Fibroblast of lung (primary cell): ENCODE results near the gene DUSP15. TPM values are rescaled to one million over a fixed set of nuclear protein-coding genes. Genes with fewer than 3 reads are reported as not detected.

Experiments
- DNase-seq, 2 donors: peaks; one replicate each; pipeline versions ENCODE4 v3.0.0 to v3.0.0-alpha.2; 2010; ENCODE audit warnings: low read depth in 2 of 2
- H2AFZ ChIP-seq: 2 replicates; pipeline ENCODE4 v1.5.1; 2012; ENCODE audit warnings: low read length, control low read depth, inconsistent platforms
- H3K27ac ChIP-seq: 2 replicates; pipeline ENCODE4 v1.5.1; 2011; ENCODE audit warnings: low read length, control low read depth; ENCODE audit not compliant: insufficient read depth
- H3K27me3 ChIP-seq: 2 replicates; pipeline ENCODE4 v1.5.1; 2011; ENCODE audit warnings: mild to moderate bottlenecking, low read length; ENCODE audit not compliant: control insufficient read depth, insufficient read depth
- H3K36me3 ChIP-seq: 2 replicates; pipeline ENCODE4 v1.5.1; 2011; ENCODE audit warnings: low read length; ENCODE audit not compliant: control insufficient read depth, insufficient read depth
- H3K4me1 ChIP-seq: 2 replicates; pipeline ENCODE4 v1.5.1; 2011; ENCODE audit warnings: low read length; ENCODE audit not compliant: control insufficient read depth, insufficient read depth; ENCODE audit errors: extremely low read depth
- H3K4me2 ChIP-seq: 2 replicates; pipeline ENCODE4 v1.5.1; 2011; ENCODE audit warnings: low read length, control low read depth; ENCODE audit not compliant: insufficient read depth; ENCODE audit errors: extremely low read depth
- H3K4me3 ChIP-seq, 4 experiments: fragments of 200-600 bp in 1 of 4; sonication (generic) in 1 of 4; replicated peaks in 1 of 4; 2 replicates each; pipeline ENCODE4 v1.5.1; 2011 to 2016; ENCODE audit warnings: low read length in 4 of 4, low read depth in 3 of 4, mild to moderate bottlenecking in 3 of 4, control low read depth in 2 of 4, inconsistent platforms in 1 of 4, mixed read lengths in 1 of 4; ENCODE audit not compliant: insufficient read depth in 1 of 4; ENCODE audit errors: control extremely low read depth in 1 of 4
- H3K79me2 ChIP-seq: 2 replicates; pipeline ENCODE4 v1.5.1; 2012; ENCODE audit warnings: mild to moderate bottlenecking, low read length, inconsistent platforms; ENCODE audit not compliant: control insufficient read depth, insufficient read depth
- H3K9ac ChIP-seq: 2 replicates; pipeline ENCODE4 v1.5.1; 2011; ENCODE audit warnings: mild to moderate bottlenecking, low read length, control low read depth; ENCODE audit not compliant: insufficient read depth
- H3K9me3 ChIP-seq: 2 replicates; pipeline ENCODE4 v1.5.1; 2012; ENCODE audit warnings: low read depth, low read length; ENCODE audit not compliant: control insufficient read depth, insufficient read depth
- H4K20me1 ChIP-seq: 2 replicates; pipeline ENCODE4 v1.5.1; 2011; ENCODE audit warnings: low read length; ENCODE audit not compliant: control insufficient read depth, insufficient read depth; ENCODE audit errors: extremely low read depth
- CTCF ChIP-seq, 2 donors: IDR thresholded peaks in 1 of 2; conservative IDR thresholded peaks in 1 of 2; 1 replicate in 1 of 2; 2 replicates in 1 of 2; pipeline ENCODE4 v1.5.1; 2011 to 2012; ENCODE audit warnings: low read length in 2 of 2, control low read depth in 1 of 2, inconsistent platforms in 1 of 2, low read depth in 1 of 2, mild to moderate bottlenecking in 1 of 2
- EZH2 ChIP-seq: IDR thresholded peaks from 2 replicates; pipeline ENCODE4 v1.5.1; 2012; ENCODE audit warnings: low read length, control low read depth, mild to moderate bottlenecking; ENCODE audit errors: missing control alignments
- polyA plus RNA-seq, 2 donors: library from polyadenylated mRNA; depleted of rRNA in 1 of 2; stranded (reverse) in 1 of 2; unstranded in 1 of 2; fragments of >200 nt; gene quantifications; 2 replicates each; pipeline ENCODE4 v1.2.1, GENCODE V29; 2011 to 2012; ENCODE audit warnings: missing spikeins in 1 of 2
- total RNA-seq: library from RNA; depleted of rRNA; stranded (reverse); fragments of >200 nt; gene quantifications from 2 replicates; pipeline ENCODE4 v1.2.1, GENCODE V29; 2014

Gene DUSP15
- total and polyA plus RNA-seq, 2 donors (not counting 1 experiment from before 2014, with no cell fraction given): 0.14 TPM; not detected in 1

GRCh38 chr20:31872406-31872805 is 2.1 kb upstream of the DUSP15 start:
- H3K4me1 ChIP-seq: no peaks in the 10 kb centered on the region
- no peak overlapping the region for H3K4me3 ChIP-seq
- no peaks in the 10 kb centered on the region for H3K9me3 ChIP-seq
- H3K27ac ChIP-seq: no peak overlapping the region
- H3K27me3 ChIP-seq: peaks cover 40% of the 10 kb centered on the region
- no peaks in the 10 kb centered on the region for H4K20me1 ChIP-seq
- no peaks in the 10 kb centered on the region for H3K79me2 ChIP-seq
- H2AFZ ChIP-seq: no peak overlapping the region
- H3K4me2 ChIP-seq: no peak overlapping the region
- DNase-seq: no peak
- no peaks in the 10 kb centered on the region for H3K36me3 ChIP-seq
- no peak overlapping the region for H3K9ac ChIP-seq
- TF ChIP-seq CTCF (conservative IDR thresholded peaks at IDR 0.05 in 1 of 2, IDR thresholded peaks at IDR 0.05 in 1 of 2; ENCODE audit: low read depth in 1 of 2, low read length in 2 of 2): no peak
- TF ChIP-seq EZH2: no peak

GRCh38 chr20:31871618-31871954 is 1.3 kb upstream of the DUSP15 start:
- no peak overlapping the region for H2AFZ ChIP-seq
- H3K4me3 ChIP-seq: no peak overlapping the region
- no peak for TF ChIP-seq EZH2
- no peak for TF ChIP-seq CTCF (conservative IDR thresholded peaks at IDR 0.05 in 1 of 2, IDR thresholded peaks at IDR 0.05 in 1 of 2; ENCODE audit: low read depth in 1 of 2, low read length in 2 of 2)
- H3K9me3 ChIP-seq: no peaks in the 10 kb centered on the region
- no peak overlapping the region for H3K9ac ChIP-seq
- no peaks in the 10 kb centered on the region for H4K20me1 ChIP-seq
- no peak overlapping the region for H3K4me2 ChIP-seq
- no peaks in the 10 kb centered on the region for H3K4me1 ChIP-seq
- H3K27ac ChIP-seq: no peak overlapping the region
- no peaks in the 10 kb centered on the region for H3K36me3 ChIP-seq
- H3K79me2 ChIP-seq: no peaks in the 10 kb centered on the region
- no peak for DNase-seq
- H3K27me3 ChIP-seq: peaks cover 46% of the 10 kb centered on the region

GRCh38 chr20:31870726-31871617 is 645 bp upstream of the DUSP15 start:
- peak overlapping the region in 1 of 4 experiments; percentile 28 for H3K4me3 ChIP-seq
- H3K9me3 ChIP-seq: no peaks in the 10 kb centered on the region
- H3K27me3 ChIP-seq: peaks cover 46% of the 10 kb centered on the region
- no peak overlapping the region for H3K9ac ChIP-seq
- H3K79me2 ChIP-seq: no peaks in the 10 kb centered on the region
- no peaks in the 10 kb centered on the region for H3K36me3 ChIP-seq
- no peak overlapping the region for H2AFZ ChIP-seq
- no peak overlapping the region for H3K27ac ChIP-seq
- H4K20me1 ChIP-seq: no peaks in the 10 kb centered on the region
- no peaks in the 10 kb centered on the region for H3K4me1 ChIP-seq
- TF ChIP-seq EZH2 (peak; percentile 97), CTCF (conservative IDR thresholded peaks at IDR 0.05 in 1 of 2, IDR thresholded peaks at IDR 0.05 in 1 of 2; ENCODE audit: low read depth in 1 of 2, low read length in 2 of 2) (no peak)
- no peak overlapping the region for H3K4me2 ChIP-seq
- DNase-seq: no peak
